GM19395 (cell line): ENCODE results near the gene GADD45GIP1.

Experiments
- ATAC-seq: cut with Tn5 transposase; IDR thresholded peaks from one replicate; pipeline ENCODE4 v1.9.1; 2021; ENCODE audit warnings: mild to moderate bottlenecking, moderate library complexity; ENCODE audit not compliant: unreplicated experiment

GADD45GIP1 gene

GRCh38 chr19:12956446-12957388 is at the start of gene GADD45GIP1:
Gene GADD45GIP1, minus strand, starts transcription at chr19:12957223. Its CDS starts 11 bp downstream, at chr19:12957212.
- no peak for ATAC-seq

DNA sequence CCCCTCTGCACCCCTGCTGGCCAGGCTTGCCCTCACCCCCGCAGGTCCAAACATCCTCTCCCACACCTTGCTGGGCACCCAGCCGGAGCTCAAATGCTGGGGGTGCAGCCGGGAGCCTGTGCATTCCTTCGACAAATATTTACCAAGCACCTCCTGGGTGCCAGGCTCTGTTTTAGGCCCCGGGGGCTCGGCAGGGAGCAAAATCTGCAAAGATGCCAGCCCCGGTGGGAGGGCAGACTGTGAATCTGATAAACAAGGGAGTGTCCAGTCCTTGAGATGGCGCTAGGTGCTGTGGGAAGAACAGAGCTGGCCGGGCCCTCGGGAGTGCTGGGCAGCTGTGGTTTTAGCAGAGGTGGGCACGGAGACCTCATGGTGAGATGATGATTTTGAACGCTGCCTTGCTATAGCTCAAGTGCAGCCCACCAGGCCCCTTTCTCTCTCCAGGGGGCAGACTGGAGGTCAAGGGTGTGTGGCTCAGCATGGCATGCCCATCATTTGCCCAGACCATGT is 48.9 kb upstream of the GADD45GIP1 start:
- no peak for ATAC-seq

GRCh38 chr19:13005253-13005652 is 48.2 kb upstream of the GADD45GIP1 start:
- no peak for ATAC-seq

DNA sequence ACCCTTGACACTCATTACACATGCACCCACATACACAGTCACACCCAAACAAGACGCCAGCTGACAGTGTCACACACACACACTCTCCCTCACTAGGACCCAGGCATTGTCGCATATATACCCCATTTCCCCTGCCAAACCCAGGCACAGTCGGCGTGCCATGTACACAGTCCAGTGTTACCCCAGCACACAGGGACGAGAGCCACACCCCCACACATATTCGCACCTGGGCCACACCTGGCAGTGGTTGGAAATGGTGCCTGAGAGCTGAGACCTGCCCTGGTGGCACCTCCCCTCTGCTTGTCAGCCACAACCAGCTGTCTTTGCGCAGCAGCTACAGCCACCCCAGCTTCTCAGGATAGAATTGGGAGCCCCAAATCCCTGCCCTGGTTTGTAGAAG is 47.2 kb upstream of the GADD45GIP1 start:
- ATAC-seq, result no peak

DNA sequence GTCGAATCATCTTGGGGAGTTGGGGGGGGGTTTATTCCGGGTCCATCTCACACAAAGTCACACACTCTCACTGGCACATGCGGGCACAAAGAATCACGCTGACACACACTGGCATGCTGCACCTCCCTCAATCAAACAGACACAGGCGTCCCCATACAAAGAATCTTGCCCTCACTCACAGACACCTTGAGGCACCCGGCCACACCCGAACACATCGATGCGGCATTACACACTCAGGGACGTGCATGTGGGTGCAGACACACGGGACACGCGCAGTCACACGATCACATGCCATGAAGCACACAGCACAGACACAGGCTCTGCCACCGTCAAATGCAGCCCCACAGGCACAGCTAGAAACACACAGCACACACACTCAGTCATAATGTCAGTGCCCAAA is 46.1 kb upstream of the GADD45GIP1 start:
- no peak for ATAC-seq

DNA sequence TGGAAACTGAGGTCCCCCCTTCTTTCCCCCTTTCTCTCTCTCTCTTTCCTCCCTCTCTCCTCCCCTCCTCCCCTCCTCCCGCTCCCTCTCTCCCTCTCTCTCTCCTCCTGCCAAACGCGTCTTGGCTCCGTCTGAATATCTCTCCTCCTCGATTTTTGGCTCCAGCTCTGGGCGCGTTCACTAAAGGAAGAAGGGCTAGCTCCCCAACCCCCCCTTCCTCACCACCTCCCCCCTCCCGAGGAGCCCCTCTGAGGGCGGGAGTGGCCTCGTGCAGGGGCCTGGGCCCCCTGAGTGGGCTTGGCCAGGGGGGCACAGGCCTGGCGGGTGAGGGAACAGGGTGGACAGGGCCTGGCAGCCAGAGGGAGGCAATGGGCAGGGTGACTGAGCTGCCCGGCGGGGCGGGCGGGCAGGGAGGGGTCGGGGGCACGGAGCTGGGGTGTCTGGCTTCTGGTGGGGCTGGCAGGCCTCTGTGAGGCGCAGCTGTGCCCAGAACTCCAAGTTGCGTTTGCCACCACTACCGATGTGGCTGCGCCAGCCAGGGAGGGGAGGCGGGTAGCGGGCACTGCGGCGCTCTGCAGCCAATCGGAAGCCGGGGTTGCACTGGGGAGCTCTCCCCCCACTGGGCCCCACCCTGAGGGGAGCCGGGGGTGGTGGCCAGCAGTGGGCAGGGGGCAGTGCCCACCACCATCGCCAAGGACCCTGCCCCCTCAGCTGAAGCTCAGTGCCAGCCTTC is 45.3 kb upstream of the GADD45GIP1 start:
- no peak for ATAC-seq

- ATAC-seq, result no peak
Observed at GRCh38 chr19:13001502-13002165, 44.6 kb upstream of the GADD45GIP1 start.

GRCh38 chr19:13001166-13001501 is 44.1 kb upstream of the GADD45GIP1 start:
- no peak for ATAC-seq

GRCh38 chr19:12997967-12998940 is 41.2 kb upstream of the GADD45GIP1 start:
- no peak for ATAC-seq

- ATAC-seq, result no peak
Observed at GRCh38 chr19:12997179-12997966, 40.4 kb upstream of the GADD45GIP1 start.

- no peak for ATAC-seq
Observed at GRCh38 chr19:12996406-12997094, 39.5 kb upstream of the GADD45GIP1 start.

DNA sequence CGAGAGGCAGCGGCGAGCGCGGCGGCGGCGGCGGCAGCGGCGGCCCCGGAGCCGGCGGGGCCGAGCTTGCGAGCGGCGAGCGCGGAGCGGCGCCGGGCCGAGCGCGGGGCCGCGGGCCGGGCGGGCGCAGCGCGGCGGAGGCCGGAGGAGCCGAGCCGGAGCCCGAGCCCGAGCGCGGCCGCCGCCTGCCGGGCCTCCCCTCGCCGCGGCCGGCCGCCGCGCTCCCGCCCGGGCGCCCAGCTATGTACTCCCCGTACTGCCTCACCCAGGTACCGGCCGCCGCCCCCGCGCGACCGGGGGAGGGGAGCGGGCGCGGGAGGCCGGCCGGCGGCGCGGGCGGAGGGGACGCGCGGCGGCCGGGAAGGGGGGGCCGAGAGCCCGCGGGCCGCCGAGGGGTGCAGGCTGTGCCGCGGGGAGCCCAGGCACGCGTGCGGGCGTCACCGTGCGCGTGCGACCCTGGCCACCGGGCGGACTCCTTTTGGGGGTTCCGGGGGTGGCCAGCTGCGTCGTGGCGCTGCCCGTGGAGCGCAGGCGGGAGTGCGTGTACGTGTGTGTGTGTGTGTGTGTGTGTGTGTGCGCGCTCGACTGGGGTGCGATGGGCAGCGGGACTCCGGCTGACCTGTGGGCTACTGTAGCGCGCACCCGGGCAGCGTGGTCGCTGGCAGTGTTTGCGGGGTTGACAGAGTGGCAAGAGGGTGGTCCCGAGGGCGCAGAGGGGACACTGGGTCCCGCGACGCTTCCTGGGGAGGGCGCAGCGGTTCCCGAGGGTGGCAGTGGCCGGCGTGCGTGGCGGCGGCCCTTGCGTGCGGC is 38.8 kb upstream of the GADD45GIP1 start:
- no peak for ATAC-seq

GRCh38 chr19:12994701-12995595 is 37.9 kb upstream of the GADD45GIP1 start, which contains the start of gene NFIX:
Gene NFIX, plus strand, starts transcription at chr19:12995475. Its CDS starts 363 bp downstream, at chr19:12995838.
- ATAC-seq, result no peak

- no peak for ATAC-seq
Observed at GRCh38 chr19:12993562-12993961, 36.5 kb upstream of the GADD45GIP1 start.

GRCh38 chr19:12992729-12993128 is 35.7 kb upstream of the GADD45GIP1 start:
- ATAC-seq, result no peak

GRCh38 chr19:12991296-12991695 is 34.3 kb upstream of the GADD45GIP1 start:
- ATAC-seq, result no peak

GRCh38 chr19:12990853-12991252 is 33.8 kb upstream of the GADD45GIP1 start:
- ATAC-seq, result no peak
